ENCODE results near the gene CD2BP2. TPM values are rescaled to one million over a fixed set of nuclear protein-coding genes. Genes with fewer than 3 reads are reported as not detected.

The CD2BP2 gene
- total and polyA plus RNA-seq, 7 experiments from 2014 or later, result 18.7 to 77.0 (median 40.8) TPM

DNA sequence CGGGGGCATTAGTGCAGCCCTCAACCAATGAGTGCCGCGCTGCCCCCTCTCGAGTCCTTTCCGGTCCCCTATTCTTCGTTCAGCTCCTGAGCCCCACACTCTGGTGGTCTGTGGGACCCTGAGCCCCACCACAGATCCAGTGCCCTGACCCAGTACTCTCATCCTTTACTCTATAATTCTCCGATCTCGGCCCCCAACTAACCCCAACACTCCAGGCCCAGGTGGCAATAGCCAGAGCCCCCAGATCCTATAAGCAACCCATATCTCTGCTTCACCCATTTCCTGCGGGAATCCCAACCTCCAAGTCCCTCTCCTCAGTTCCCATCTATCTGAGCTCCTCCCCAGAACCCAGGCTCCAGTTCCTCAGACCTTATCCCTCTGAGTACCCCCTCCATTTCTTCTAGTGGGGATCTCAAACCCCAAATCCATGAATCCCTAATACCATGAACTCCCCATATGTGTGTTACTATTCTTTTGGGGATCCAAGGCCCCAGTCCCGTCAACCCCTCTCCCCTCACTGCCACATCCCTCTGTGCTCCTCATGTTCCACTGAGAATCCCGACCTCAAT is 16.2 kb upstream of the CD2BP2 start:
- Histone ChIP-seq H3K27me3 (ENCODE audit: control insufficient read depth in 2 of 2, insufficient read depth in 2 of 2, low read length in 2 of 2) (no peaks in the 10 kb centered on the region), H3K27ac (ENCODE audit: low read depth, low read length) (peak overlapping the region; percentile 80), H3K4me3 (ENCODE audit: low read length) (peak overlapping the region; percentile 76), H3K4me1 (ENCODE audit: control insufficient read depth in 2 of 2, insufficient read depth in 2 of 2, low read length in 2 of 2) (peaks cover 24 to 30% of the 10 kb centered on the region in 2 donors), H3K36me3 (ENCODE audit: control insufficient read depth in 2 of 3, insufficient read depth in 3 of 3, low read length in 3 of 3) (peaks cover 0 to 9% (median 0%) of the 10 kb centered on the region in 3 experiments), H3K9me3 (ENCODE audit: control insufficient read depth in 2 of 3, low read length in 3 of 3) (no peaks in the 10 kb centered on the region)
- POLR2A ChIA-PET, result interaction anchor here (0.6 to 9.3 kb wide), 19 partner anchors 9 to 632 kb away, joined by 3 to 120 read pairs (median 5); partner anchors contain the start of genes ALDOA, CD2BP2, CORO1A and DCTPP1
- CTCF ChIA-PET, result interaction anchor here (0.6 to 2.0 kb wide), 10 partner anchors 11 to 564 kb away, joined by 3 to 11 read pairs (median 4); partner anchors contain the start of genes SEPTIN1 and ZNF771
- H3K4me1 Mint-ChIP-seq, result peaks cover 42 to 51% (median 46%) of the 10 kb centered on the region in 7 donors
- peak overlapping the region; percentile 68 to 90 (median 84) for H3K4me3 Mint-ChIP-seq
- ATAC-seq, result no peak
- H3K27me3 Mint-ChIP-seq, result peaks cover 0 to 3% (median 0%) of the 10 kb centered on the region in 5 donors
- no peak for DNase-seq
- H3K27ac Mint-ChIP-seq, result peak overlapping the region; percentile 63 to 98 (median 93)
- H3K36me3 Mint-ChIP-seq, result peaks cover 0 to 9% (median 0%) of the 10 kb centered on the region in 5 donors
- peaks cover 0 to 2% (median 0%) of the 10 kb centered on the region in 11 donors for H3K9me3 Mint-ChIP-seq
- intact Hi-C loops (cut with micrococcal nuclease), result loop anchor here (1.0 to 10.0 kb wide), 8 partner anchors 11 to 553 kb away; partner anchors contain the start of genes FBRS (in 1 of the 2), FBXL19 (in 1 of the 2), SEPTIN1 (in 1 of the 2) and TBX6 (in 1 of the 2)

DNA sequence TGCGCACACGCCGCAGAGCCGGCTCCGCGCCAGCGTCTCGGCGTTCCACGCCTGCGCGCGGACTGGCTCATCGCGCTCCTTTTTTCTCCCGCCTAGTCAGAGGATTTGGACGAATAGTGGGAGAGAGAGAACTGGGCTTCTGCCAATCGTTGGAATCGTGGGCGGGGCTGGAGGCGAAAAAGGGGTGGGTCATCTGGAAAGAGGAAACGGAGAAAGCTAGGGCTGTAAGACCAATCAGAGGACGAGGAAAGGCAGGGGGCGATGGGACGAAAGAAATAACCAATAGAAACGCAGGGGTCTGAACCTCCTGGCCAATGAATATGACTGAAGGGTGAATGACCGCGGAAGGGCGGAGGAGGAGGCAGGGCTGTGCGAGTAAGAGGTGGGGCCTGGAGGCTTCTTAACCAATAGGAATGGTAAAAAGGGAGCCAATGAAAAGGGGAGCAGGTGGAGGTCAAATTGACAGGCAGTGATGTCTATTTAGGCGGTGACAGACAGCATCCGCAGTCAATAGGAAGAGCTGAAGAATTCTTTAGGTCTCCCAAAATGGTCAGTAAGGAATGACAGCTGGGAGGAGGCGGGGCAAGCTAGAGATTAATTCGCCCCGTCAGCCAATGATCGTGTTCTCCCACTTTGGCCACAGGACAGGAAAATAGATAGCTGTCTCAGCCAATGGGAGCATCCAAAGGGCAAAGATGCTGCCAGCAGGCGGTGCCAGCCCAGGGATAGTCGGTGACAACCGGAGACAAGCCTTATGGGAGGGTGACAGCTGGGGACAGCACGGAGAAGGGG is 15.5 kb upstream of the CD2BP2 start, which contains the start of gene TBC1D10B:
TBC1D10B (minus strand) TSS at position 39 of the 792 bp plus-strand sequence. CDS start 311 bp downstream, outside the sequence.
- POLR2A ChIA-PET, result interaction anchor here (0.6 to 9.3 kb wide), 22 partner anchors 10 to 305 kb away, joined by 3 to 120 read pairs (median 5); partner anchors contain the start of genes ALDOA, CD2BP2, CORO1A and DCTPP1
- Mint-ChIP-seq H3K4me1 (peaks cover 42 to 54% (median 50%) of the 10 kb centered on the region in 7 donors), H3K27me3 (peaks cover 0 to 3% (median 0%) of the 10 kb centered on the region in 5 donors), H3K27ac (peak within 1 kb of the TSS; percentile 63 to 98 (median 93)), H3K36me3 (peaks cover 0 to 11% (median 0%) of the 10 kb centered on the region in 5 donors), H3K4me3 (peak within 1 kb of the TSS; percentile 83 to 92 (median 89)), H3K9me3 (peaks cover 0 to 2% (median 0%) of the 10 kb centered on the region in 11 donors)
- ATAC-seq (peak; percentile 91), DNase-seq (peak; percentile 89 to 100 (median 100))
- Histone ChIP-seq H3K36me3 (ENCODE audit: control insufficient read depth in 2 of 3, insufficient read depth in 3 of 3, low read length in 3 of 3) (peaks cover 0 to 5% (median 0%) of the 10 kb centered on the region in 3 experiments), H3K4me3 (ENCODE audit: low read length) (peak within 1 kb of the TSS; percentile 76), H3K27ac (ENCODE audit: low read depth, low read length) (peak within 1 kb of the TSS; percentile 80), H3K9me3 (ENCODE audit: control insufficient read depth in 2 of 3, low read length in 3 of 3) (no peaks in the 10 kb centered on the region), H3K27me3 (ENCODE audit: control insufficient read depth in 2 of 2, insufficient read depth in 2 of 2, low read length in 2 of 2) (no peaks in the 10 kb centered on the region), H3K4me1 (ENCODE audit: control insufficient read depth in 2 of 2, insufficient read depth in 2 of 2, low read length in 2 of 2) (peaks cover 24 to 25% of the 10 kb centered on the region in 2 donors)
- CTCF ChIA-PET, result interaction anchor here (0.6 to 2.0 kb wide), 9 partner anchors 12 to 563 kb away, joined by 3 to 11 read pairs (median 4); partner anchors contain the start of genes SEPTIN1 and ZNF771
- intact Hi-C loops (cut with micrococcal nuclease), result loop anchor here (1.0 to 10.0 kb wide), 13 partner anchors 8 to 554 kb away; partner anchors contain the start of genes ALDOA (in 1 of the 2), CD2BP2 (in 1 of the 2), FBRS (in 1 of the 2) and FBXL19 (in 1 of the 2)

DNA sequence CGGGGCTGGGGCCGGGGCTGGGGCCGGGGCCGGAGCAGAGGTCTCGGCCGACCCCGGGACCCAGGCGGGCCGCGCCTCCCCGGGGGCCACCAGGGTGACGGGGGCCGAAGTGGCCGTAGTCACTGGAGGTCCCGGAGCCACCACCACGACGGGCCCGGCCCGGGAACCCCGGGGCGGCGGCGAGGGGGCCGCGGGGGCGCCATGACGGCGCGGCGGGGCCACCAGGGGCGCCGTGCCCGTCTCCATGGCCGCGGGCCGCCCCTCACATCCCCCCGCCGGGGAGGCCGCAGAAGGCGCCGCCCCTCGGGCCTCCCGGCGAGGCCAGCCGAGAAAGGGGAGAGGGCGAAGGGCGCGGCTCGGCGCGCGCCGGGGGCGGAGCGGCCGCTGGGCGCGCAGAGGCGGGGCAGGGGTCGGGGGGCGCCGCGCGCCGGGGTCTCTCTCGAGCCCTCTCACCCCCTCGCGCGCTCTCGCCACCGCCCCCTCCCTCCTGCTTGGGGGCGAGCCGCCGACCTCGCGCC is 14.9 kb upstream of the CD2BP2 start:
- H3K27me3 ChIP-seq (ENCODE audit: control insufficient read depth in 2 of 2, insufficient read depth in 2 of 2, low read length in 2 of 2), result no peaks in the 10 kb centered on the region
- peaks cover 23 to 26% of the 10 kb centered on the region in 2 donors for H3K4me1 ChIP-seq (ENCODE audit: control insufficient read depth in 2 of 2, insufficient read depth in 2 of 2, low read length in 2 of 2)
- intact Hi-C loops (cut with micrococcal nuclease), result loop anchor here (1.0 to 10.0 kb wide), 11 partner anchors 8 to 555 kb away; partner anchors contain the start of genes ALDOA (in 1 of the 2), CD2BP2 (in 1 of the 2), FBRS (in 1 of the 2) and FBXL19 (in 1 of the 2)
- peak overlapping the region; percentile 73 for H3K4me3 ChIP-seq (ENCODE audit: low read length)
- peak overlapping the region; percentile 68 to 90 (median 84) for H3K4me3 Mint-ChIP-seq
- no peaks in the 10 kb centered on the region for H3K9me3 ChIP-seq (ENCODE audit: control insufficient read depth in 2 of 3, low read length in 3 of 3)
- DNase-seq (no peak), ATAC-seq (peak; percentile 0)
- peaks cover 44 to 59% (median 54%) of the 10 kb centered on the region in 7 donors for H3K4me1 Mint-ChIP-seq
- H3K36me3 ChIP-seq (ENCODE audit: control insufficient read depth in 2 of 3, insufficient read depth in 3 of 3, low read length in 3 of 3), result peaks cover 0 to 10% (median 0%) of the 10 kb centered on the region in 3 experiments
- ChIA-PET POLR2A (interaction anchor here (0.9 to 9.3 kb wide), 13 partner anchors 10 to 267 kb away, joined by 3 to 120 read pairs (median 8); partner anchors contain the start of genes CD2BP2, DCTPP1, SEPTIN1 and ZNF48), CTCF (interaction anchor here (1.6 to 2.8 kb wide), 3 partner anchors 13 to 40 kb away, joined by 5 to 11 read pairs (median 9); partner anchors contain the start of gene SEPTIN1)
- H3K27me3 Mint-ChIP-seq, result peaks cover 0 to 3% (median 0%) of the 10 kb centered on the region in 5 donors
- H3K27ac ChIP-seq (ENCODE audit: low read depth, low read length), result peak overlapping the region; percentile 67
- H3K27ac Mint-ChIP-seq, result peak overlapping the region in 7 of 9 donors; percentile 85 to 98 (median 94)
- peaks cover 0 to 16% (median 0%) of the 10 kb centered on the region in 5 donors for H3K36me3 Mint-ChIP-seq
- peaks cover 0 to 2% (median 0%) of the 10 kb centered on the region in 11 donors for H3K9me3 Mint-ChIP-seq

DNA sequence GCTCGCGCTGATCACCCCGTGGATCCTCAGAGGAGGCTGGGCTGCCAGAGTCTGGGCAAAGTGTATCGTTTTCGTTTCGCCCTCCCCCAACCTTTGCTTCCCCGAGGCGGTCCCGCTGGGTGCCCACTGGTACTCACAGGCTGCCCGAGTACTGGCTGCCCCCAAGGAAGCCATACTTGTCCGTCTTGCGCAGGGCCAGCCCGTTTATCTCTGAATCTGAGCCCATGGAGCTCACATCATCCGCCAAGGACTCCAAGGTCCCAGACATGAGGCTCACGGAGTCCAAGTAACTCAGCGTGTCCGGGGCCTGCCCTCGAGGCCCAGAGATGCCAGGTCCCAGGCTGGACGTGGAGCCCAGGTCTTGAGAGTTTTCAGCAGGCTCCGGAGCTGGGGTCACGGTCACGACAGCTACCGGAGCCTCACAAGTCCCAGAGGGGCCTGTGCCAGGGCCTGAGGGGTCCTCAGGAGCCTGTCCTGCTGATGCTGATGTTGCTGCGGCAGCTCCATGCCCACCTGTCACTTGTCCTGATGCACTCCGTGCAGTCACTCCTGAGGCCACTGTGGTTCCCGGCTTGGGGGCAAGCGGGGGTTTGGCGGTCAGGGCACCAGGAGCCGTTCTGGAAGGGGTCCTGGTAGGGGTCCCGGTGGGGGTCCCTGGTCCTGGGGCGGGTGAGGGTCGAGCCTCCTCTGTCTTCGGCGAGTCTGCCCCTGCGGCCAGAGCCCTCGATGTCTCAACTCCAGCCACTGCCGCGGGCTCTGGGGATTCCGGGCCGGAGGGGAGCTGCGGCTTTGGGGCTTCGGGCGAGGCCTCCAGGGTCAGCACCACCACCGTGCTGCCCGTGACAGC is 14.2 kb upstream of the CD2BP2 start:
- intact Hi-C loops (cut with micrococcal nuclease), result loop anchor here in 1 of 2 donors (2.0 kb wide), 1 partner anchor 35 kb away; no protein-coding TSS in a partner anchor
- Mint-ChIP-seq H3K27me3 (peaks cover 0 to 3% (median 0%) of the 10 kb centered on the region in 5 donors), H3K36me3 (peaks cover 0 to 17% (median 5%) of the 10 kb centered on the region in 5 donors), H3K4me3 (peak overlapping the region; percentile 83 to 92 (median 88)), H3K9me3 (peaks cover 0 to 2% (median 0%) of the 10 kb centered on the region in 11 donors), H3K27ac (peak overlapping the region; percentile 52 to 90 (median 80)), H3K4me1 (peaks cover 44 to 60% (median 58%) of the 10 kb centered on the region in 7 donors)
- ChIA-PET POLR2A (interaction anchor here (0.9 to 9.3 kb wide), 12 partner anchors 9 to 290 kb away, joined by 3 to 120 read pairs (median 4); partner anchors contain the start of genes SEPTIN1 and ZNF48), CTCF (interaction anchor here (0.6 to 2.8 kb wide), 4 partner anchors 14 to 245 kb away, joined by 3 to 9 read pairs (median 4); partner anchors contain the start of gene SEPTIN1)
- no peak for ATAC-seq
- Histone ChIP-seq H3K36me3 (ENCODE audit: control insufficient read depth in 2 of 3, insufficient read depth in 3 of 3, low read length in 3 of 3) (peaks cover 0 to 16% (median 0%) of the 10 kb centered on the region in 3 experiments), H3K4me3 (ENCODE audit: low read length) (peak overlapping the region; percentile 73), H3K9me3 (ENCODE audit: control insufficient read depth in 2 of 3, low read length in 3 of 3) (no peaks in the 10 kb centered on the region), H3K27me3 (ENCODE audit: control insufficient read depth in 2 of 2, insufficient read depth in 2 of 2, low read length in 2 of 2) (no peaks in the 10 kb centered on the region), H3K27ac (ENCODE audit: low read depth, low read length) (peak overlapping the region; percentile 67), H3K4me1 (ENCODE audit: control insufficient read depth in 2 of 2, insufficient read depth in 2 of 2, low read length in 2 of 2) (peaks cover 23 to 26% of the 10 kb centered on the region in 2 donors)
- peak in 3 of 9 donors; percentile 19 to 20 (median 19) for DNase-seq

DNA sequence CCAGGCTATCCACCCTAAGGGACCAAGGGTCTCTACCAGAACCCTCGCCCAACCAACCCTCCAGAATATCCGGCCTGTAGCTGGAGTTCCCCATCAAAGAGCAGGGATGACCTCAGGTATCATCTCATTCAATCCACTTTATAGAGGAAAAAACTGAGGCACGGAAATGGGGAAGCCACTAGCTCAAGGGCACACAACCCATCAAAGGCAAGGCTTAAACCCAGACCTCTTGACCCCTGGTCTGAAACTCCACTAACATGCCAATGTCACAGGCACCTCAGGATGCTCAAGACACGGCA is 13.6 kb upstream of the CD2BP2 start:
- H3K4me1 Mint-ChIP-seq, result peaks cover 44 to 60% (median 59%) of the 10 kb centered on the region in 7 donors
- H3K4me1 ChIP-seq (ENCODE audit: control insufficient read depth in 2 of 2, insufficient read depth in 2 of 2, low read length in 2 of 2), result peaks cover 23 to 26% of the 10 kb centered on the region in 2 donors
- peak overlapping the region; percentile 83 to 92 (median 88) for H3K4me3 Mint-ChIP-seq

More for the DNA sequence above, 13.6 kb upstream of the CD2BP2 start:
- ATAC-seq (no peak), DNase-seq (peak in 1 of 9 donors; percentile 9)
- ChIA-PET CTCF (interaction anchor here (0.6 to 2.8 kb wide), 3 partner anchors 41 to 245 kb away, joined by 3 to 9 read pairs (median 3); no protein-coding TSS in a partner anchor), POLR2A (interaction anchor here (0.9 to 9.3 kb wide), 12 partner anchors 9 to 290 kb away, joined by 3 to 120 read pairs (median 4); partner anchors contain the start of genes SEPTIN1 and ZNF48)
- H3K4me3 ChIP-seq (ENCODE audit: low read length), result peak overlapping the region; percentile 73
- peaks cover 0 to 17% (median 0%) of the 10 kb centered on the region in 3 experiments for H3K36me3 ChIP-seq (ENCODE audit: control insufficient read depth in 2 of 3, insufficient read depth in 3 of 3, low read length in 3 of 3)
- Mint-ChIP-seq H3K27ac (peak overlapping the region; percentile 52 to 90 (median 80)), H3K9me3 (peaks cover 0 to 2% (median 0%) of the 10 kb centered on the region in 11 donors), H3K36me3 (peaks cover 0 to 19% (median 6%) of the 10 kb centered on the region in 5 donors), H3K27me3 (peaks cover 0 to 3% (median 0%) of the 10 kb centered on the region in 5 donors)
- H3K9me3 ChIP-seq (ENCODE audit: control insufficient read depth in 2 of 3, low read length in 3 of 3), result no peaks in the 10 kb centered on the region
- H3K27me3 ChIP-seq (ENCODE audit: control insufficient read depth in 2 of 2, insufficient read depth in 2 of 2, low read length in 2 of 2), result no peaks in the 10 kb centered on the region
- intact Hi-C loops (cut with micrococcal nuclease), result loop anchor here in 1 of 2 donors (2.0 kb wide), 1 partner anchor 34 kb away; no protein-coding TSS in a partner anchor
- peak overlapping the region; percentile 67 for H3K27ac ChIP-seq (ENCODE audit: low read depth, low read length)

Measured in naive thymus-derived CD4-positive, alpha-beta T cell (primary cell).